GM10266 (cell line): ENCODE results near the gene OTOGL.

Experiments
- DNase-seq: peaks from one replicate; pipeline ENCODE4 v3.0.0; 2012; ENCODE audit errors: extremely low spot score
- CTCF ChIP-seq: IDR thresholded peaks from 2 replicates; pipeline ENCODE4 v1.5.1; 2012; ENCODE audit warnings: mild to moderate bottlenecking, low read depth; ENCODE audit not compliant: control insufficient read depth, insufficient read depth; ENCODE audit errors: missing control alignments

OTOGL gene

GRCh38 chr12:80356097-80356496 is 256.8 kb downstream of the OTOGL start:
- no peak for DNase-seq
- no peak for TF ChIP-seq CTCF

- no peak for TF ChIP-seq CTCF
These were observed 260.4 kb downstream of the OTOGL start for GRCh38 chr12:80359703-80360102.

DNA sequence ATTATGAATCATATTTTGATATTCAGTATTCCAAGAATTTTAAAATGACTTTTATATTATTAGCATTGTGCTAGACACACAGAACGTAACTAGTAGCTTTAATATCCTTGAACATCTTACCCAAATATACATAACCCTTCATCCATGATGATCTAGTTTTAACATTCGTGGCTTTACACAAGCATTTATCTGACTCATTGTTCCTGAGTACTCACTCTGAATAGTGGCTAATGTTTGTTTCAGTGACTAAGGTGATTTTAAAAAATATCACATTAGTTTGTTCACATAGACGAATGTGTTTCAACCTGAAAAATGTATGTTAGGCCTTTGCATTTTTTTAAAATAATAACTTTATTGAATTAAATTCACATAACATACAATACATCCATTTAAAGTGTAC is 264.7 kb downstream of the OTOGL start:
- TF ChIP-seq CTCF: no peak
- no peak for DNase-seq

More at GRCh38 chr12:80359703-80360102, 260.4 kb downstream of the OTOGL start:
- DNase-seq: no peak

DNA sequence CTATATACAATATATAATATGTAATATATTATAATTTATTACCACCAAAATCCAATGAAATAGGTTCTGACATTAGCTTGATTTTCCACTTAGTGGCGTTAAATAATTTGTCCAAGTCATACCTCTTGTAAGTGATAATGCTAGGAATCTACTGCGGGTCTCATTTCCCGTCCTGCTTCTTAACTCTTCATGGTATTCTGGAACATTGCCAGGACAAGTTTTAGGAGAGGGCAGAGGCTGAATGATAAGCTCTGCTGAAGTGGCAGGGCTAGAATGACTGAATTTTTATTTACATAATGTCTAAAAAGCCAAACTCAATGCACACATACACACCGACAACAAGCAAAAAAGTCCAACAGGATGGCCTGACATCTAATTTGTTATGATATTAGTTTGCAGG is 274.3 kb downstream of the OTOGL start:
- no peak for DNase-seq
- TF ChIP-seq CTCF: no peak

GRCh38 chr12:80374615-80375014 is 275.3 kb downstream of the OTOGL start:
- DNase-seq: no peak
- no peak for TF ChIP-seq CTCF

DNA sequence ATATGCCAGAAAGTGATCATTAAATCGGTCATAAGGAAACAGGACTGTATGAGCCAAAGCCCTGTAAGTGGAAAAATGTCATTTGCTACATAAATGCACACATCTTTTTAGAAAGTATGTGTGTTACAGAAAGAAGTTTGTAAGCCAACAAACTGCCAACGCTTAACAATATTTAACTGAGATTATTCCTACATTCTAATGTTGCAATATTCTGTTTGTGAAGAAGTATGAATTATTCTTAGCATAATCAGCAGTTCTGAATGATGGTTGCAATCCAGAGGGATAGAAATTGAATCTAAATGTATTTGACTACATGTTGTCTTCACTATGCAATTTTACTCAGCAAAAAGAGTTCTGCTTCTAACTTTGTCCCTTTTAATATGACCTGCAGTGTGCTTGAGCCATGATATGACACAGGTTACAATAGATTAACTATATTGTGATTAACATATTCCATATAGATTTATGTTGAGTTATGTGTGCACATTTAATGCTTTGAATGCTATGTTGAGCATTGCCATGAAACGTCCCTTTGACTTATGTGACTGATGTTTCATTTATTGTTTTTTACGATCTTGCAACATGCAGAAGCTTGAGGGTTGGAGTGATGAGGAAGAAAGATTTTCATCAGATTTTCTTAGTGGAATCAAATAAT is 277.9 kb downstream of the OTOGL start:
- DNase-seq: no peak
- no peak for TF ChIP-seq CTCF

GRCh38 chr12:80381121-80381520 is 281.8 kb downstream of the OTOGL start:
- no peak for TF ChIP-seq CTCF
- DNase-seq: no peak
